ENCODE results near the gene COBL.

Gene COBL

DNA sequence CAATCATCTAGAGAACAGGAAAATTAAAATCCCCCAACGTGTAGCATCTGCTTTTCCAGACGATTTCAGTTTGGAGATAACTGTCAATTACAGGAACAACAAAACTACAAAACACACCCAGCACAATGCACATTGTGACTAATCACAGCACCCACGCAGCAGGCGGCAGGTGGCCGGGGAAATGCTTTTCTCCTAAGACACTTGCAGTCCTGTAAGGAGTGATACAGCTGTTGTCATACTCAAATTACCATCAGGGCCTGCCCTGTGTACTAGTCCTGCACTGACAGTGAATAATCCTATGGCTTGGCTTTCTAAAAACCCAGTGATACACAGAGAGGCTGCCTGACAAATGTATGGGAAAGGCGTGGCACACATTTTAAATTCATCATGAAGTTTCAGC, 37.8 kb downstream of the COBL start:
- H3K4me3 Mint-ChIP-seq, result no peak overlapping the region
- no peaks in the 10 kb centered on the region for H3K36me3 Mint-ChIP-seq (ENCODE audit: low read depth)
- H3K27me3 Mint-ChIP-seq (ENCODE audit: low read depth), result peaks cover 4% of the 10 kb centered on the region
- H3K4me1 Mint-ChIP-seq (ENCODE audit: low read depth), result no peaks in the 10 kb centered on the region
- H3K27ac Mint-ChIP-seq, result no peak overlapping the region
- H3K9me3 Mint-ChIP-seq, result no peaks in the 10 kb centered on the region

DNA sequence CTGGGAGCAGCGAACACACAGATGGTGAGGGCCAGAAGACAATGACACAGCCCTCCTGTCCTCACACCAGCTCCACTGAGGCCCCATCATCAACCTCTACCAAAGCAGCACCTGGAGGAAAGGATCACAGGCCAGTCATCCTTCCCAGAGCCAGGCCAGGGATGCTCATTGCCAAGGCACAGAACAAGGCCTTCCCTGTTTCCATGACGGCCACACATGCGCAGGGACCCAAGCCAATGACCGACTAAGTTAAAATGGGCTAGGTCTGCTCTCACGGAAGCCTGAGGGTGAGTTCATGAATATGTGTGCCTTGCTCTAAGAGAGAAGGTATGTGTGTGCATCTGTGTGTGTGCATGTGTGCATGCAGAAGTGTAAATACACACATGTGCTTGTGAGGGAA, 39.6 kb downstream of the COBL start:
- no peaks in the 10 kb centered on the region for H3K36me3 Mint-ChIP-seq (ENCODE audit: low read depth)
- H3K4me3 Mint-ChIP-seq, result no peak overlapping the region
- no peaks in the 10 kb centered on the region for H3K4me1 Mint-ChIP-seq (ENCODE audit: low read depth)
- H3K27ac Mint-ChIP-seq, result no peak overlapping the region
- H3K27me3 Mint-ChIP-seq (ENCODE audit: low read depth), result peaks cover 6% of the 10 kb centered on the region
- no peaks in the 10 kb centered on the region for H3K9me3 Mint-ChIP-seq

DNA sequence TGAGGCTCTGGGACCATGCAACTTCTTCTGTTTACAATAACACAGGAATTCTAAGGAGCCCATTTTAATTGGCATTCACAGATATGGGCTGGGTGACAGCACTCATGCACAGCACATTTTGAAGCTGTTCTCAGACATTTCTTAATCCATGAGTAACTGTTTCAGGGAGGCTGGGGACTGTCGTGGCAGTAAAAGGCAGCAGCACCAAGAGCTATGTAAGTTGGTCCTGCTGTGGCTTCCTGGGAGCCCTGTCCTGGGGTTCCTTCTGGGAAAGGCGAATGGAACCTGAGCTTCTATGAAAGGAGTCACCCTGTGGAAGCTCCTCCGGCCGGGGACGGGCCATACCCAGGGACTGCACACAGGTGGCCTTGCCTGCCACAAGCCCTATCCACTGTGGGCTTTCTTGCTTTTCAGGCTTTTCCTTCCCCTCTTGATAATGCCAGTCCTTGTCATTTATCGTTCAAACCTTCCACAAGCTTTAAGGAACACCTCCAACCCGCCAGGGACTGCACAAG, 40.5 kb downstream of the COBL start:
- no peaks in the 10 kb centered on the region for H3K4me1 Mint-ChIP-seq (ENCODE audit: low read depth)
- peaks cover 6% of the 10 kb centered on the region for H3K27me3 Mint-ChIP-seq (ENCODE audit: low read depth)
- H3K36me3 Mint-ChIP-seq (ENCODE audit: low read depth), result no peaks in the 10 kb centered on the region
- H3K27ac Mint-ChIP-seq, result no peak overlapping the region
- H3K4me3 Mint-ChIP-seq, result no peak overlapping the region
- no peaks in the 10 kb centered on the region for H3K9me3 Mint-ChIP-seq

DNA sequence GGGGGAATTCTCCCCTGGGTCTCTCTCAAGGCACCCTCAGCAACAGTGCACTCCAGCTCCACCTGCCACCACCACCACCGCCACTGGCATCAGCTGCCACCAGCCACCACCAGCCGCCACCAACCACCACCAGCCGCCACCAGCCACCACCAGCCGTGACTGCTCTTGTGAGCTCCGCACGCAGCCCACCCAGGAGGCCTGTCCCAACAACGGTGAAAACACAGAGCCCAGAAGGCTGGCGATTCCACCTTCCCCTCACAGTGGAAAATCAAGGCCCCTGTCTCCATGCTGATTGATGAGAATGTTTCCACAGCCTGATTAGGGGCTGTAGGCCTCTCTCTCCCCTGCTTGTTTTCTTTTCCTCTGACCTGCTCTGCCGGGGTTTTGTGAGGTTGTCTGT, 41.1 kb downstream of the COBL start:
- Mint-ChIP-seq H3K4me1 (ENCODE audit: low read depth) (no peaks in the 10 kb centered on the region), H3K9me3 (no peaks in the 10 kb centered on the region), H3K4me3 (no peak overlapping the region), H3K27ac (no peak overlapping the region), H3K36me3 (ENCODE audit: low read depth) (no peaks in the 10 kb centered on the region), H3K27me3 (ENCODE audit: low read depth) (peaks cover 6% of the 10 kb centered on the region)

DNA sequence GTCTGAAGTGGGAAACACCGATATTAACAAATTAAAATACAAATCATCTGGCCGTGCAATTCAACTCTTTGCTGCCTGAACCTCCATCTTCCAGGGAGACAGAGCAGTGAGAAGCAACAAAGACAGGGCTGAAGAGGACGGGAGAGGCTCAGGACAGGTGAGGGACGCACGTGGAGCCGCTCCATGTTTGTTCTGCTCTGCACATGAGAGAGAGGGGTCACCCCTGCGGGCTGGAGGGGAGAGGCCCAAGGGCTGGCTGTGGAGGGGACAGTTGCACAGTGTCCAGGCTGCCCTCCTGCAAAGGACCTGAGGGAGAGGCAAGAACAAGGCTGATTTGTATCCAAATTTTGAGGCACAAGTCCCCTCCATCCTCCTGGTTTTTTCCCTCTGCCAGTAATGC, 41.7 kb downstream of the COBL start:
- Mint-ChIP-seq H3K27me3 (ENCODE audit: low read depth) (peaks cover 6% of the 10 kb centered on the region), H3K4me3 (no peak overlapping the region), H3K9me3 (no peaks in the 10 kb centered on the region), H3K36me3 (ENCODE audit: low read depth) (no peaks in the 10 kb centered on the region), H3K27ac (no peak overlapping the region), H3K4me1 (ENCODE audit: low read depth) (no peaks in the 10 kb centered on the region)

DNA sequence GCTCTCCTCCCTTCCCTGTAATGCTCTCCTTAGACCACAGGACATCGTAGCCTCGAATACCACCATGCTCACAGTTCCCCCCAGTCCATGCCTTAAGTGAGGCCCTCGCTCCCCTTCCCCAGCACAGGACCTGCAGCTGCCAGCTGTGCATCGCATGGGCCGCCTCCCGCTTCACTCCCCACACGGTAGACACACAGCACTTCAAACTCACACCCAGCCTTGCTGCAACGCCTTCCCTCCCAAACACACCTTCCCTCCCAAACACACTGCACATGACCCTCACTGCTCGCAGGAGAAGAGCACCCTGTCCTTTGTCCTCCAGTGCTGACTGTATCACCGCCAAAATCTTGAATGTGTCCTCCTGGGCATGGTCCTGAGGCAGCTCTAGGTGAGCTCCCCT, 42.6 kb downstream of the COBL start:
- Mint-ChIP-seq H3K4me3 (no peak overlapping the region), H3K36me3 (ENCODE audit: low read depth) (no peaks in the 10 kb centered on the region), H3K27me3 (ENCODE audit: low read depth) (peaks cover 6% of the 10 kb centered on the region), H3K9me3 (no peaks in the 10 kb centered on the region), H3K4me1 (ENCODE audit: low read depth) (no peaks in the 10 kb centered on the region), H3K27ac (no peak overlapping the region)

DNA sequence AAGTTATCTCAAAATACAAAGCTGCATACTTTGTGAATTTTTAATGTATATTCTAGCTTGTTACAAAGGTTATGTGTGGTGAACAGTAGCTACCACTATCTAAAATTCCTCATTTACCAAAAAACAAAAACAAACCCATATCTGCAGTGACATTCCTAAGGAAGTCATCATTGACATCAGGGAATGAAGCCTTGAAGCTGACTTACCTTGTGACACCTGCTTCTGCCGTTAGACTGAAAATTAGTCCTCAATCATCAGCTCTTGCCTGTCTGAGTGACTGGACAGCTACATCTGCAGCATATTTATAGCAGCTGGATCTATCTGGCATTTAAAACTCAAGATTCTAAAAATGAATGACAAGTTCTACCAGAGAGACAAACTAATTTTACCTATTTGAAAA, 43.2 kb downstream of the COBL start:
- H3K27me3 Mint-ChIP-seq (ENCODE audit: low read depth), result peaks cover 6% of the 10 kb centered on the region
- no peaks in the 10 kb centered on the region for H3K36me3 Mint-ChIP-seq (ENCODE audit: low read depth)
- no peaks in the 10 kb centered on the region for H3K9me3 Mint-ChIP-seq
- H3K4me3 Mint-ChIP-seq, result no peak overlapping the region
- no peaks in the 10 kb centered on the region for H3K4me1 Mint-ChIP-seq (ENCODE audit: low read depth)
- H3K27ac Mint-ChIP-seq, result no peak overlapping the region

DNA sequence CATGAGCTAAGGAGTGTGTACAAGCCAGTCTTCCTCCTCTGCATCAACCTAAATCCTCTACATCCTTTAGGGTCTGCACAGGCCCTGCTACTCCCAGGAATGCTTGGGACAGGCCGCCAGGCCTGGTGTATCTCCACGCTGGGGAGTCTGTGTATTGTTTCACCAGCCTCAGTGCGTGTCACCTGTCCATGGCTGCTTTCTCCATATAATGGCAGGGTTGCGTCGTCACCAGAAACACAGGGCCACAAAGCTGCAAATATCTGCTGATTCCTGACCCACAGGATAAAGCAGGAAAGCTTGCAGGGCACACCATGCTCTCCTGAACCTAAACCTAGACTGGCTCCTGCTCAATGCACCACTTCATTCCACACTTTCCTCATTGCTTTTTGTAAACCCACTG, 45.6 kb downstream of the COBL start:
- Mint-ChIP-seq H3K36me3 (ENCODE audit: low read depth) (no peaks in the 10 kb centered on the region), H3K9me3 (no peaks in the 10 kb centered on the region), H3K27me3 (ENCODE audit: low read depth) (peaks cover 6% of the 10 kb centered on the region), H3K27ac (no peak overlapping the region), H3K4me3 (no peak overlapping the region), H3K4me1 (ENCODE audit: low read depth) (no peaks in the 10 kb centered on the region)

DNA sequence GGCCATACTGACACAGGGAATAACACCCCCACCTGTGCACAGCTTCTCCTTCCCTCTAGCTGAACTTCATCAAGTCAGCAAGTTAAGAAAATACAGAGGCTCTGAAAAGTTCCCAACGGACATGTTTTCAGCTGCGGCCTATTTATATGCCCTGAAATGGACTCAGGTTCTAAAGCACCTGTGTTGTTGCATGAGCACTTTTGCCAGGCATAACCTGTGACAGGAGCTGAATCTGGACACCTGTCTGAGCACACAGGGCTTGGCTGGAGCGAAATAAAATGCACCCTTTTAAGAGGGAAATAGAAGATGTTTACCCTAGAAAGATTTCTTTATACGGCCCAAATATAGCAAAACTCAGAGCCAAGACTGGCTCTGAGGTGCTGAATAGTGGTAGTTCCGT, 46.7 kb downstream of the COBL start:
- Mint-ChIP-seq H3K9me3 (no peaks in the 10 kb centered on the region), H3K27me3 (ENCODE audit: low read depth) (peaks cover 6% of the 10 kb centered on the region), H3K27ac (no peak overlapping the region), H3K36me3 (ENCODE audit: low read depth) (no peaks in the 10 kb centered on the region), H3K4me1 (ENCODE audit: low read depth) (no peaks in the 10 kb centered on the region), H3K4me3 (no peak overlapping the region)

DNA sequence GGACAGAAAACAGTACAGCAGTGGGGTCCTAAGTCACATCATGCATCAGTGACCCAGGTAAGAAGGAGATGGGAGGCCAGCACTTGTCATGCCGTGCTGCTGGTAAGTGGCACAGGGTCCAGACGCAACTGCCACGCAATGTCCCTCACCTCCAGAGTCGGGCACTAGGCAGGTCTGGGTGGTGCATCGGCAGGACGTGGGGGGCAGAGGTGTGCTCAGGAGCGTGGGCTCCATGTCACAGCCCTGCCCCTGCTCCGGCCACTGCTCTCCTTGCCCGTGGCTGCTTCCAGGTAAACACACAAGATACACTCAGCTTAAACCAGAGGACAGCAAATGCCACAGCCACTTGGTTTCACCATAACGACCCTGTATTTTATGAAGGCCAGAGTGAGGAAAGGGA, 47.3 kb downstream of the COBL start:
- H3K36me3 Mint-ChIP-seq (ENCODE audit: low read depth), result no peaks in the 10 kb centered on the region
- H3K4me1 Mint-ChIP-seq (ENCODE audit: low read depth), result no peaks in the 10 kb centered on the region
- H3K4me3 Mint-ChIP-seq, result no peak overlapping the region
- no peak overlapping the region for H3K27ac Mint-ChIP-seq
- H3K9me3 Mint-ChIP-seq, result no peaks in the 10 kb centered on the region
- H3K27me3 Mint-ChIP-seq (ENCODE audit: low read depth), result peaks cover 6% of the 10 kb centered on the region

DNA sequence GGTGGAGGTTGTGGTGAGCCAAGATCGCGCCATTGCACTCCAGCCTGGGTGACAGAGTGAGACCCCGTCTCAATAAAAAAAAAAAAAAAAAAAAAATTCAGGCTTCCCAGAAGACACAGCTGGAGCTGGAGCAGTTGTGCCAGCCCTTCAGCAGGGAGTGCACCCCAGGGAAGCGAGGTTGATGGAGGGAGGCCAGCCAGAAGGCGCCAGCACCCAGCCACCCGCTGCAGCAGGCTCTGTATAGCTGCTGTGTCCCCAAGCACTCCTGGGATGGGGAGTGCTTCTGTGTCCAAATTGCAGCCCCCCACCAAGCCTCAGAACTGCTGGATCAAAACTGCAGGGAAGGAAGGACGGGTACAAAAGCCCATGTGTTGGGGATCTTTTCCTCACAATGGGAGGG, 47.8 kb downstream of the COBL start:
- Mint-ChIP-seq H3K9me3 (no peaks in the 10 kb centered on the region), H3K4me3 (no peak overlapping the region), H3K27ac (no peak overlapping the region), H3K27me3 (ENCODE audit: low read depth) (peaks cover 2% of the 10 kb centered on the region), H3K4me1 (ENCODE audit: low read depth) (peaks cover 2% of the 10 kb centered on the region), H3K36me3 (ENCODE audit: low read depth) (no peaks in the 10 kb centered on the region)

DNA sequence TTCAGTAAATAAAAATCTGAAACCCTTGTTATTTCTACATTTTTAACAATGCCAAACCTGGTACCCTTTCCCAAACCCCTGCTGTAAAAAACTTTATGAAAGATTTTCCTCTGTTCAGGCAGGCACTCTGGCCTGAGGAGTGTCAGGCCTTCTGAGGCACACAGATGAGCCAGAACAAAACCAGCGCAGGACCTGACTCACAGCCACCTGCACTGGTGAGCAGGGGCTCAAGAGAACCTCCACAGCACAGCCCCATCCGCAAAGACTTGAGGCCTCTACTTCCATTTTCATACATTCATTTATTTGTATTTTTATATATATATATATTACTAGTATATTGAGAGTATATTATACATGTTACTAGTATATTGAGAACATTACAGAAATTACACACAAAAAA, 49.4 kb downstream of the COBL start:
- Mint-ChIP-seq H3K4me3 (no peak overlapping the region), H3K36me3 (ENCODE audit: low read depth) (no peaks in the 10 kb centered on the region)

DNA sequence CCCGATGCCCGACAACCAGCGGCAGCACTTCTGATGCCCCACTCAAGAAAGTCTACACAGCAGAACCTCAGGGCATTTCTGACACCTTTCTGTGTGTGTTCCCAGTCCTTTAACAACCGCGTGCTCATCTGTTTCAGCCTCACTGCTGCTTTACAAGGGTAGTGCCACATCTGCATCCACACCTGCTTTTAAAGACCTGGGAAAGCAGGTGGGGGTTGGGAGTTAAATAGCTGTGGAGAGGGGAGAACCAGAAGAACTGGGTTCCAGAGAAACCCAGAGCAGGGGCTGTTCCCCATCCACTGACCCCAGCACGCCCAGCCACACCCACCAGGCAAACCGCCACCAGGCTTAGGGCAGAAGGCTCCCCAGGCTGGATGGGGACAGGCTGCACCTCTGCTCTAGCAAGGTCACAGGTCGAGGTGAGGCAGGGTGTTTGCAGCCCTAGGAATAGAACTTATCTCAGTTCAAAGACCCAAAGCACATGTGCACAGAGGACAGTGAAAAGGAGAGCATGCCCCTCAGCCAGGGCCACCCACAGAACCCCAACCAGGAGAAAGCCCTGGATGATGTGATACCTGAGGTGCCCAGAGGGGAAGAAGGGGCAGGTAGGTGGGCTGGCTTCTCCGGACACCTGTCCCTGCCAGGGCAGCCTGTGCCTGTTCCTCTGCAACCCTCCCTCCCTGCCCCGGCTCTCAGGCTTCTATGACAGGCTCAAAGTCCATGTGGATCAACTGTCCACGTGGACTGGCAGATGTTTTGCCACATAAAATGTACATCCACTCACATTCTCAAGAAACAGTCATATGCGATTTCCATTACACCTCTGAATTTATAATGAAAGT, 51.3 kb downstream of the COBL start:
- Mint-ChIP-seq H3K27me3 (ENCODE audit: low read depth) (peaks cover 2% of the 10 kb centered on the region), H3K4me3 (no peak overlapping the region), H3K4me1 (ENCODE audit: low read depth) (peaks cover 6% of the 10 kb centered on the region)

More for the DNA sequence above, 49.4 kb downstream of the COBL start:
- no peaks in the 10 kb centered on the region for H3K9me3 Mint-ChIP-seq
- peaks cover 6% of the 10 kb centered on the region for H3K4me1 Mint-ChIP-seq (ENCODE audit: low read depth)
- H3K27me3 Mint-ChIP-seq (ENCODE audit: low read depth), result no peaks in the 10 kb centered on the region
- no peak overlapping the region for H3K27ac Mint-ChIP-seq

DNA sequence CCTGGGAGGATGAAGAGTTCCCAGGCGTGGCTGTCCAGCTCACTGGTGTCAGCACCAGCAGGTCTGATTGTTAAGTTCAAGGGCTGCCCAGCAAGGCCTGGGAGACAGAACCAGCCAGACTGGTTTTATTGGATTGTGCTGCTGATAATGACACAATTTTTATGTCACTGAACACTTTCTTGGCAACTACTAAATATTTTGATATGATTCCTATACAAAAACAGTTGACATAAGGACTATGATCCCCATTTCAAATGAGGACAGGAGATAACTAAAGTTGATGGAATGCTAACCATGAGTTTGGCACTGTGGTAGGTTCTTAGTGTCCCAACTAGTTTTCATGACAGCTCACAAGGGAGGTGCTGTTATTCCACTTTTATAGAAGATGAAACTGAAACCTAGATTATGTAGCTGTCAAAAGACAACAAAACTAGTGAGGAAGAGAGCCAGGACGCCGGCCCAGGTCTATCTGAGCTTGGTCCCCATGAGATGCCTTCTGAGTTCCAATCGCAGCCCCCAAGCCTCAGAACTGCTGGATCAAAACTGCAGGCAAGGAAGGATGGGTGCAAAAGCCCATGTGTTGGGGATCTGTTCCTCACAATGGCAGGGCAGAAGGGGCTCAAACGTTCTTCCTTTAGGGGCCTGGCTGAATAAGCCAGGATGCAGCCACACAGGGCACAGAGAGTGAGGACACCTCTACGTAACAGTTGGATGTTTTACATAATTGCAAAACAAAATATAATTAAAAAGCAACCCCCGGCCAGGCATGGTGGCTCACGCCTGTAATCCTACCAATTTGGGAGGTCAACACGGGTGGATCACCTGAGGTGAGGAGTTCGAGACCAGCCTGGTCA, 52.8 kb downstream of the COBL start:
- no peak overlapping the region for H3K4me3 Mint-ChIP-seq
- H3K9me3 Mint-ChIP-seq, result no peaks in the 10 kb centered on the region
- peaks cover 3% of the 10 kb centered on the region for H3K27me3 Mint-ChIP-seq (ENCODE audit: low read depth)
- H3K36me3 Mint-ChIP-seq (ENCODE audit: low read depth), result no peaks in the 10 kb centered on the region
- H3K4me1 Mint-ChIP-seq (ENCODE audit: low read depth), result peaks cover 6% of the 10 kb centered on the region
- H3K27ac Mint-ChIP-seq, result no peak overlapping the region

More for the DNA sequence above, 51.3 kb downstream of the COBL start:
- Mint-ChIP-seq H3K27ac (no peak overlapping the region), H3K9me3 (no peaks in the 10 kb centered on the region), H3K36me3 (ENCODE audit: low read depth) (no peaks in the 10 kb centered on the region)
